PC-9 (cell line): ENCODE results near the gene RIPK3. TPM values are rescaled to one million over a fixed set of nuclear protein-coding genes. Genes with fewer than 3 reads are reported as not detected.
A peak's percentile ranks its signal among the peaks of the same experiment; 100 is the strongest.
"Not testable (repeated sequence)": the region's sequence is repeated elsewhere in the genome, so short reads cannot be mapped to it uniquely, and the experiment has no call there.

Source experiments
- BruUV-seq: library from RNA; stranded (reverse); fragments of 400-500 nt; replicated peaks from 2 replicates; lab custom pipeline; 2021; lab: Mats Ljungman, UMichigan
- CTCF ChIA-PET: fragments of 300-600 bp; sonication (Branson Sonifier 250); formaldehyde crosslinking; loops from one replicate; lab custom pipeline; 2022; ENCODE audit warnings: antibody characterized with exemption; lab: Charles Lee
- POLR2A ChIA-PET: fragments of 300-600 bp; sonication (Branson Sonifier 250); formaldehyde crosslinking; loops from one replicate; lab custom pipeline; 2022; ENCODE audit warnings: antibody characterized with exemption; ENCODE audit not compliant: unreplicated experiment; lab: Charles Lee
- DNase-seq, 2 experiments: peaks; one replicate each; pipeline versions ENCODE4 v3.0.0 to v3.0.0-alpha.2; 2015 to 2022; ENCODE audit warnings: mixed read lengths in 1 of 2
- H2AFZ ChIP-seq: fragments of 200-600 bp; sonication (generic); 2 replicates; pipeline ENCODE4 v1.8.1; 2017; ENCODE audit warnings: antibody characterized with exemption
- H3F3A ChIP-seq: fragments of 200-600 bp; sonication (generic); 2 replicates; pipeline ENCODE4 v1.8.1; 2017; ENCODE audit warnings: antibody characterized with exemption, mild to moderate bottlenecking, low read depth; ENCODE audit not compliant: insufficient read depth
- H3K27ac ChIP-seq: fragments of 200-600 bp; sonication (generic); 2 replicates; pipeline ENCODE4 v1.6.1; 2016; ENCODE audit warnings: mixed run types
- H3K27me3 ChIP-seq: fragments of 200-600 bp; sonication (generic); 2 replicates; pipeline ENCODE4 v1.6.1; 2016; ENCODE audit warnings: low read depth, mixed run types; ENCODE audit not compliant: insufficient read depth
- H3K36me3 ChIP-seq: fragments of 200-600 bp; sonication (generic); 2 replicates; pipeline ENCODE4 v1.6.1; 2016; ENCODE audit warnings: low read depth, mixed run types
- H3K4me1 ChIP-seq: fragments of 200-600 bp; sonication (generic); replicated peaks from 2 replicates; pipeline ENCODE4 v1.6.1; 2016; ENCODE audit warnings: mixed run types; ENCODE audit not compliant: insufficient read depth
- H3K4me2 ChIP-seq: fragments of 200-600 bp; sonication (generic); 2 replicates; pipeline ENCODE4 v1.6.1; 2017; ENCODE audit warnings: mixed run types
- H3K4me3 ChIP-seq: fragments of 200-600 bp; sonication (generic); 2 replicates; pipeline ENCODE4 v1.6.1; 2016; ENCODE audit warnings: mixed run types
- H3K79me2 ChIP-seq: fragments of 200-600 bp; sonication (generic); 2 replicates; pipeline ENCODE4 v1.6.1; 2017; ENCODE audit warnings: low read depth, mixed run types
- H3K9me2 ChIP-seq: fragments of 200-600 bp; sonication (generic); 2 replicates; pipeline ENCODE4 v1.8.1; 2017; ENCODE audit warnings: mild to moderate bottlenecking; ENCODE audit not compliant: insufficient read depth
- H3K9me3 ChIP-seq: fragments of 200-600 bp; sonication (generic); 2 replicates; pipeline ENCODE4 v1.8.1; 2016; ENCODE audit warnings: low read depth; ENCODE audit not compliant: insufficient read depth
- H4K20me1 ChIP-seq: fragments of 200-600 bp; sonication (generic); 2 replicates; pipeline ENCODE4 v1.8.1; 2017; ENCODE audit not compliant: insufficient read depth
- EZH2 ChIP-seq: fragments of 200-600 bp; sonication (generic); IDR thresholded peaks from 2 replicates; pipeline ENCODE4 v1.8.0; 2017; ENCODE audit warnings: antibody characterized with exemption, low read depth
- intact Hi-C: fragments of 100-400 bp; cut with micrococcal nuclease; formaldehyde crosslinking; loops from one replicate; pipeline ENCODE4 v1.10.0; 2022; ENCODE audit not compliant: unreplicated experiment
- total RNA-seq: library from RNA; stranded (reverse); gene quantifications from 2 replicates; pipeline ENCODE4 v1.2.3, GENCODE V29; 2021
- TF ChIP-seq, protein P1 (sequence below): fragments of 200-600 bp; sonication (generic); conservative IDR thresholded peaks from 2 replicates; pipeline ENCODE4 v1.6.1; 2017; ENCODE audit warnings: mixed run types, antibody characterized with exemption, mild to moderate bottlenecking, moderate library complexity

The RIPK3 gene
- total RNA-seq, 1 experiment from 2014 or later: 6.4 TPM

DNA sequence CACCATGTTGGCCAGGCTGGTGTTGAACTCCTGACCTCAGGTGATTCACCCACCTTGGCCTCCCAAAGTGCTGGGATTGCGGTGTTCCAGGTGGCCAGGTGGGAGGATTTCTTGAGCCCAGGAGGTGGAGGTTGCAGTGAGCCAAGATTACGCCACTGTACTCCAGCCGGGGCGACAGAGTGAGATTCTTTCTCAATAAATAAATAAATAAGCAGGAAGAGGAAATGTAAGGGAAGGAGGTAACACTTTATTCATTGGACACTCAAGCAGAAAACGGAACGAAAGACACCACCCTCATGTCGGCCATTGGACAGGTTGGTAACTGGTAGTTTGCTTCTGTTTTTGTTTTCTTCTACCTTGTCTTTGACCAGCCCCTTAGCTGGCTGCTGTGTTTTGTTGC, 15.2 kb upstream of the RIPK3 start:
- no peaks in the 10 kb centered on the region for H3K27me3 ChIP-seq
- no peaks in the 10 kb centered on the region for H3K9me2 ChIP-seq
- H3K4me2 ChIP-seq: no peak overlapping the region
- no peak overlapping the region; the same call in 1 of the 2 replicates for H2AFZ ChIP-seq
- H3K79me2 ChIP-seq: no peaks in the 10 kb centered on the region
- H3K27ac ChIP-seq: no peak overlapping the region
- intact Hi-C loops: no loop called here
- TF ChIP-seq, protein P1, sequence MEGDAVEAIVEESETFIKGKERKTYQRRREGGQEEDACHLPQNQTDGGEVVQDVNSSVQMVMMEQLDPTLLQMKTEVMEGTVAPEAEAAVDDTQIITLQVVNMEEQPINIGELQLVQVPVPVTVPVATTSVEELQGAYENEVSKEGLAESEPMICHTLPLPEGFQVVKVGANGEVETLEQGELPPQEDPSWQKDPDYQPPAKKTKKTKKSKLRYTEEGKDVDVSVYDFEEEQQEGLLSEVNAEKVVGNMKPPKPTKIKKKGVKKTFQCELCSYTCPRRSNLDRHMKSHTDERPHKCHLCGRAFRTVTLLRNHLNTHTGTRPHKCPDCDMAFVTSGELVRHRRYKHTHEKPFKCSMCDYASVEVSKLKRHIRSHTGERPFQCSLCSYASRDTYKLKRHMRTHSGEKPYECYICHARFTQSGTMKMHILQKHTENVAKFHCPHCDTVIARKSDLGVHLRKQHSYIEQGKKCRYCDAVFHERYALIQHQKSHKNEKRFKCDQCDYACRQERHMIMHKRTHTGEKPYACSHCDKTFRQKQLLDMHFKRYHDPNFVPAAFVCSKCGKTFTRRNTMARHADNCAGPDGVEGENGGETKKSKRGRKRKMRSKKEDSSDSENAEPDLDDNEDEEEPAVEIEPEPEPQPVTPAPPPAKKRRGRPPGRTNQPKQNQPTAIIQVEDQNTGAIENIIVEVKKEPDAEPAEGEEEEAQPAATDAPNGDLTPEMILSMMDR: no peak
- no peak for TF ChIP-seq EZH2
- ChIA-PET CTCF (no interaction called here), POLR2A (no interaction called here)
- no peaks in the 10 kb centered on the region for H3F3A ChIP-seq
- H3K36me3 ChIP-seq: no peaks in the 10 kb centered on the region
- H3K4me1 ChIP-seq: peaks cover 18% of the 10 kb centered on the region; the same call in 1 of the 2 replicates
- no peaks in the 10 kb centered on the region for H4K20me1 ChIP-seq
- BruUV-seq: no TSS peak
- DNase-seq: no peak
- H3K4me3 ChIP-seq: no peak overlapping the region
- H3K9me3 ChIP-seq: no peaks in the 10 kb centered on the region

DNA sequence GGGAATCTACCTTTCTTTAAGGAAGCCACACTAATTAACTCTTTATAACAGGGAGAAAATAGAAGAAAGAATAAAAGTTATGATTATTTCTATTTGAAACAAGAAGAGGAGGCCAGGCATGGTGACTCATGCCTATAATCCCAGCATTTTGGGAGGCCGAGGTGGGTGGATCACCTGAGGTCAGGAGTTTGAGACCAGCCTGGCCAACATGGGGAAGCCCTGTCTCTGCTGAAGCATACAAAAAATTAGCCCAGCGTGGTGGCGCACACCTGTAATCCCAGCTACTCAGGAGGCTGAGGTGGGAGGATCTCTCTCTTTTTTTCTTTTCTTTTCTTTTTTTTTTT, 14.7 kb upstream of the RIPK3 start:
- H3K4me3 ChIP-seq, DNase-seq, BruUV-seq, H4K20me1 ChIP-seq, H3K36me3 ChIP-seq, H3K27me3 ChIP-seq, H3K79me2 ChIP-seq, H3F3A ChIP-seq, POLR2A ChIA-PET, H3K27ac ChIP-seq, CTCF ChIA-PET, H2AFZ ChIP-seq, intact Hi-C loops, H3K9me3 ChIP-seq, H3K9me2 ChIP-seq: not testable (repeated sequence)
- Histone ChIP-seq H3K4me1 (peaks cover 18% of the 10 kb centered on the region; the same call in 1 of the 2 replicates), H3K4me2 (0 out of 2 replicates have a peak overlapping the region, but pooled peaks have one; percentile 15)

DNA sequence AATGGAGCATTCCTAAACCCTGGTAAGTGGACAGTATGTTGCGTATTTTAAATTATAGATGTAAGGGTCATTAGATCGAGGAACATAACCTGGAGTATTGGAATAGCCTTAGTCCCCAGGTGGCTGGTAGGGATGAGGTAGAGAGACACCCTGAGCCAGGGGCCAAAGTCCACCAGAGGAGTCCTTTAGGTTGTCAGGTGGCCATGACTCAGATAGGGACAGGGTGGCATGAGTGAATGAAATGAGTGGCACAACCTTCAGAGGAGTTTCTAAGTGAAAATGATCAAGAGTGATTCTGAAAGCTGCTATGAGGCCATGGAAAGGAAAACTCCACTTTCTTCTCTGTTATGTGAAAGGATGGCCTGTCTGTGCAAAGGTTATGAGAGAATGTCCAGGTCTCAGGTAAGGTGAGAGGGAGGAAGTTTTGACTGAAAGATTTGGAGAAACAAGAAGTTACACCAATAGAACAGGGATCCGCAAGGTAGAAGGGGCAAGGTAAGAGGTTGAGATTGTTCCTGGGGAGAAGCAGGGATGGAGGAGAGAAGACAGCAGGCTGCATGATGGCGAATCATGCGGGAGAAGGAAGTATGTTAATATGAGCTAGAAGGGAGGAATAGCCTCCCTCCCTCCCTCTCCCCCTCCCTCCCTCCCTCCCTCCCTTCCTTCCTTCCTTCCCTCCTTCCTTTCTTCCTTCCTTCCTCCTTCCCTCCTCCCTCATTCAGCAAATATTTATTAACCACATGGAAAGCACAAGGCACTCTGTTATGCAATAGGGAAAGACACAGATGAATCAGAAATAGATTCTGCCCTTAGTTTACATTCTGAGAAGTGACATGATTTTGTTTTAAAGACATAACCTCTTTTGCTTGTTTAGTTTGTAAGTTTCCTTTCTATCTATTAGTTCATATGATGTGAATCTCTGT, 14.0 kb upstream of the RIPK3 start:
- no peaks in the 10 kb centered on the region for H4K20me1 ChIP-seq
- no peak overlapping the region for H3K4me3 ChIP-seq
- H3F3A ChIP-seq: no peaks in the 10 kb centered on the region
- no TSS peak for BruUV-seq
- no peaks in the 10 kb centered on the region for H3K9me2 ChIP-seq
- H3K4me2 ChIP-seq: 0 out of 2 replicates have a peak overlapping the region, but pooled peaks have one; percentile 15
- H2AFZ ChIP-seq: no peak overlapping the region
- DNase-seq: peak in 1 of 2 experiments; percentile 34
- H3K27me3 ChIP-seq: no peaks in the 10 kb centered on the region
- no peak overlapping the region; the same call in 1 of the 2 replicates for H3K27ac ChIP-seq
- ChIA-PET POLR2A (no interaction called here), CTCF (no interaction called here)
- H3K4me1 ChIP-seq: peaks cover 18% of the 10 kb centered on the region; the same call in 1 of the 2 replicates
- H3K36me3 ChIP-seq: no peaks in the 10 kb centered on the region
- no peaks in the 10 kb centered on the region for H3K79me2 ChIP-seq
- TF ChIP-seq, protein P1: no peak
- no peak for TF ChIP-seq EZH2
- no peaks in the 10 kb centered on the region for H3K9me3 ChIP-seq
- intact Hi-C loops: no loop called here
